ENCODE results near the gene NPTX1.

Gene NPTX1

DNA sequence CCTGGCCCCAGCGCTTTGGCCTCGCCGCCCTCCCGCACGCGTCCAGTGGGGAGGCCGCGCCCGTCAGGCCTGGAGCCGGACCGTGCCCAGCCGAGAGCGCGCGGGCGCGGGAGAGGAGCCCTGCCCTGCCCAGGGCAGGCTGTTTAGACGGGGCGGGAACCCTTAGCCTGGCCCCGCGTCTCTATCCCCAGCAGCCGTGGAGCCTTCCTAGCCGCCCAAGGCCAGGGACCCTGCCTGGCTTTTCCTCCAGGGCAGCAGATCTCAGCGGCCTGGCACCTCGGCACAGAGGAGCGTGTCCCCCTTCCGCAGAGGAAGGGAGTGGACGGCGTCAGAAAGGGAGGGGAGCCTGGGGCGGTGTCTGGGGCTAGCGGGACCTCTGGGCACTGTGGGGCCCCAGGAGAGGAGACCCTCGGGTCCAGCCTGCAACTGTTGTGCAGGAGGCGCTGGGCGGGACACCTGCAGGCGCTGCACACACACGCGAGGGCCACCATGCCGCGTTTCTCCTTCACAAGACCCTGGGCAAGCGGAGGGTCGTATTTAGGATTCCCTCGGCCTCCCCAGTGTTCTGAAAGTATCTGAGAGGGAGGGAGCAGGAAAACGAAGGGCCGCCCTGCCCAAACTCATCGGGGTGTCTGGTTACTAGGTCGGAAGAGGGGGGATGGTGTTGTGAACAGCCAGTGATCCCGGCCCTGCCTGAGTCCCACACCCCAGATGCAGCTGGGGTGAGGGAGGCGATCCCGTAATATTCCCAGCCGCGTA, 2.3 kb upstream of the NPTX1 start:
- DNase-seq (ENCODE audit: low spot score) = no peak

DNA sequence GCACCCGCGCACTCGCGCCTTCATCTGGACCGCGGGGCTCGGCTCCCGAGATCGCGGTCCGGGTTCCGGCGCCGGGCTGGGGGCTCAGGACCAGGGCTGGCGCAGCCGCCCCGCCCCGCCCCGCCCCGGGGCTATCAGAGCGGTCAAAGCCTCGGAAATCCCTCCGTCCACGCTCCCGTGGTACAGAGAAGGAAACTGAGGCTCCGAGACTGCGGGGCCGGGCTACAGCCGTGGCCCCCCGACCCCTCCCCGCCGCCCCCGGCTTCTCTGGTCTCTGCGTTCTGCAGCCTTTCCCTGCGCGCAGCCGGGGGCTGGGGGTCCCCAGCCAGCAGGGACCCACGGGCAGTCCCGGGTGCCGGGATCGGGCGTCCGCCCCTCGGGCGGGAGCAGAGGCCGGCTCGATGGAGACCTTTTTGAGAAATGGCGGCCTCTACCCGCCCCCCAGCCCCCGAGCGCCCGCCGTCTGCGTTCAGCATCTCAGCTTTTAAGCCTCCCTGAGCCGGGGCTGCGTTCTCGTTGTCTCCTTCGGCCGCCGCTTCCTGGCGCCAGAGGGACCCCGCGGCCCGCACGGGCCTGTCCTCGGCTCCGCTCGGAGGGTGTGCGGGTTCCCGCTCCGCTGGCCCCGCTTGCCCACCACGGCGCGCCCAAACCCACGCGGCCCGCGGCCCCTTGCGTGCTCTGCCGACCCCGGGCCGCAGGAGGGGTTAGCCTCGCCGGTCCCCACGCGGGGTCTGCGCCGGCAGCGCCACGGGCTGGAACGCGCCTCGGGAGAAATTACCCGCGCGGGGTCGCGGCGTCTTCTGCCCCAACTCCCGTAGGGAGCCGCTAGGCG, 1.5 kb upstream of the NPTX1 start:
- DNase-seq (ENCODE audit: low spot score) = no peak

- no peak for DNase-seq (ENCODE audit: low spot score)
These were observed 655 bp upstream of the NPTX1 start for GRCh38 chr17:80476877-80477646.

DNA sequence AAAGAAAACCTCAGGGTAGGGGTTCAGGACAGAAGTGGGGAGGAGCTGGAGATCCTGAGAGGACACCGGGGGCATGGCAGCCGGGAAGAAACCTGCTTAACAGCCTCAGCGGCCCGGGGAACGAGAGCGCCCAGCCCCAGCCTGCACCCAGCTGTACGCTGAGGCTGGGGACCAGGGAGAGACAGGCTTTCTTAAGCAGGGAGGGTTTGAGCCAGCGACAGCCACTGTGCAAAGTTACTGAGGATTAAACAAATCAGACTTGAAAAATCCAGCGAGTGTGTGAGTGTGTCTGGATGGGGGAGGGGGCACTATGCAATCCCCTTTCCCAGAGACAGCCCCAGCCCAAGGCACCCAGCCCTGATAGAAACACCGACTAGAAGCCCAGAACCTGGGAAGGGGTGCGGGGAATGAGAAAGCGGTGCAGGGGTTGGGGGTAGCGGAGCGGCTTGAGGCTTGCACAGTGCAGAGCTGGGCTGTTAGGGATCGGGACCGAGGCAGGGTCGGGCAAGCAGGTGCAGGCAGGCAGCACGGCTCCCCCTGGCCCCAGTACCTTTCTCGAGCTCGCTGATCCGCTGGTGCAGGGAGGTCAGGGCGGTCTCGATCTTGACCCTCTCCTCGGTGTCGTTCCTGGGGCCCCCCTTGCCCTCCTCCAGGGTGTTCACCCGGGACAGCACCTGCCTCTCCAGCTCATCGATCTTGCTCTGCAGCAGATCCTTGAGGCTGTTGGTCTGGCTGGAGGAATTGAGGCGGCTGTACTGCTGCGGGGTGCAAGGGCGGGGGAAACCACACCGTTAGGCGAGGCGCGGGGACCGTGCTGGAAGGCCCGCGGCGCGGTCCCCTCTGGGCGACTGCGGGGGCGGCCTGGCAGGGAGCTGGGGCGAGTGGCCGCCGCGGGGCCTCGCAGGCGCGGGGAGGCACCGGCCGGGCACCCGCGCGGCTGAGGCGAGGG, 1.2 kb downstream of the NPTX1 start:
- no peak for DNase-seq (ENCODE audit: low spot score)

DNA sequence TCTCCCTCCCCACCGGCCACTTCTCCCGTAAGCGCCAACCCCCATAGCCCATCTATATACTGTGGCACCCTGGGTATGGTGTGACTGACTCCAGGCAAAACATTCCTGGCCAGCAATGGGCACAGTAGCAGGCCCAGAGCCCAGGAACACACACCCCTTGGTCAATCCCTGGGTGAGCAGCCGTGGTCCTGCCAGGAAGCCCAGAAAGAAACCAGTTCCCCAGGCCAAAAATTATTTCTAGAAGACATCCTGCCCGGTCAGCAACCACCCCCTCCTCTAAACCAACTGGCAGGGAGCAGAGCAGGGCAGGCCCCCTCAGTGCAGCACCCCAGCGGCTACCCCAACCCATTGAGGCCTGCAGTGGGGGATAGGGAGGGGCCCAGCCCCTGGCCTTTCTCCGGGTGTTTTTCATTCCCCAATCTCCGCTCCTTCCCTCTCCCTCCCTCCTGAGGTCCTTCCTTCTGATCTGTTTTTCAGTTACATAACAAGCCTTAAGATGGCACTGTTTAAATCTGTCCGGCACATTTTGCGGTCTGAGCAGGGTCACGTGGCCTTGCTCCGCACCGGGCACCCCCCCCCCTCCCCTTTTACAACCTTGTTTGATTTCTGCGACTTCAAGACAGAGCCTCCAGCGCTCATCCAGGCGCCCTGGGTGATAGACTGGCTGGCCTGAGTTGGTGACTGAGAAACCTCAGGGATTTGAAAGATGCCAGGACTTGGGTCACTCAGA, 2.0 kb downstream of the NPTX1 start:
- DNase-seq (ENCODE audit: low spot score) = peak; percentile 55

GRCh38 chr17:80473701-80474100, 2.7 kb downstream of the NPTX1 start:
- no peak for DNase-seq (ENCODE audit: low spot score)

GRCh38 chr17:80472996-80473395, 3.4 kb downstream of the NPTX1 start:
- no peak for DNase-seq (ENCODE audit: low spot score)

DNA sequence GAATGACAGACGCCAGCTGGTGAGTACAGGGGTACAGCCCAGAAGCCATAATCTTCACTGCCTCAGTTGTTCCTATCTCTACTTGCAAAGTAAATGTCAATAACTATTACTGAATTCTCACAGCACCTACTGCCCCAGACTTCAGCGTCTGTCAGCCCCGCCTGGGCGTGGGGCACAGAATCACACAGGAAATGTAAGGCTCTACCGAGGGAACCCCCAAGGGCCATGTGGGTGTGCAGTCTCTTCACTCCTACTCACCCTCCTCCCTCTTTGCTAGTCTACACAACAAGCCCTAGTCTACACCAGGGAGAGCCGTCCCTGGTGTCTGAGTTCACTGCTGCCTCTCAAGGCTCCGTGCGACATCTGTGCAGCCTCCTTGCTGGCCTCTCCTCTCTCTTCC, 4.5 kb downstream of the NPTX1 start:
- no peak for DNase-seq (ENCODE audit: low spot score)

- DNase-seq (ENCODE audit: low spot score) = no peak
These were observed 5.8 kb downstream of the NPTX1 start for GRCh38 chr17:80470603-80471002.

DNA sequence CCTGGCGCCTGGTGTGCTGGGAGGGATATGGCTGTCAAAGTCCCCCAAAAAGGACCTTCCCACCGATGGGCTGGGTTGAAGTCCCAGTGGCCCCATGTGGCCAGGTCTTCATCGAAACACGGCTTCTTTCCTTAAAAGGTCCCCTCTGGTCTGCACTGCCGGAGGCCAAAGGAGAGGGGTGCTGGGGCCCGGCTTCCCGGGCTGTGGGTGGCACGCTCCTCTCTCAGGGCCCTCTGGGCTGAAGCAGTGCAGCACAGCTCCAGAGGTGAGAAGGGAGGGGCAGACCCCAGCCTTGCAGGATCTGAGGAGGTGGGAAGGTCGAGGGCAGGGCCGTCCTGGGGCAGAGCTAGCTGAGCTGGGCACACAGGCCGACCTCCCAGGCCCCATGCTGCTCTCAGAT, 6.7 kb downstream of the NPTX1 start:
- no peak for DNase-seq (ENCODE audit: low spot score)

GRCh38 chr17:80468781-80469493, 7.5 kb downstream of the NPTX1 start:
- no peak for DNase-seq (ENCODE audit: low spot score)

GRCh38 chr17:80468242-80468641, 8.2 kb downstream of the NPTX1 start:
- no peak for DNase-seq (ENCODE audit: low spot score)

- DNase-seq (ENCODE audit: low spot score) = no peak
These were observed 10.2 kb downstream of the NPTX1 start for GRCh38 chr17:80466188-80466705.

DNA sequence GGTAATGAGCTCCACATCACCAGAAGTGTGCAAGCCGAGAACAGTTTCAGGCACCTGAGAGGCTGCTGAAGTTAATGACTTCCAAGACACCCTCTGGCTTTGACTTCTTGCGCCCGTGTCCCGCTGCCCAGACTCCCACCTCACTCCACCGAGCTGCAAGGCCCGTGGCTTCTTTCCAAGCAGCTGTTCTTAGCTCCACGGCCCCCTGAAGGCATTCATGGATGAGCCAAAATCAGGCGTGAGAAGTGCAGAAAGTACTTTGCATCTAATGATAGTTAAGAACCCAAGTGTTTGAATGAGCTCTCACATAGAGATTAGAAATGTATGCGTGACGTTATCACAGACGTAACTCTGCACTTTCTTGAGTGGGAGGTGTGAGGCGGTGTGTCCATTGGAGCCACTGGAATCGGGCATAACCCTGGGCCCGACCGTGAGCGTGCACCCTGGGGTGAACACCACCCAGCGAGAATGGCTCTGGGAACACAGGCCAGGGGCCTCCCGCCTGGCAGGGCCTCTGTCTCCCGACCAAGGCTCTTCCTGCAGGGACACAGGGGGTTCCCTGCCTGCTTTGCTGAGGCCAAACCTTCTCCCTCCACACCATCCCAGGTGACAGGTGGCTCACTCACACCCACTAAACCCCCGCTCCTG, 11.0 kb downstream of the NPTX1 start:
- DNase-seq (ENCODE audit: low spot score) = no peak

- no peak for DNase-seq (ENCODE audit: low spot score)
These were observed 11.9 kb downstream of the NPTX1 start for GRCh38 chr17:80464486-80464885.

DNA sequence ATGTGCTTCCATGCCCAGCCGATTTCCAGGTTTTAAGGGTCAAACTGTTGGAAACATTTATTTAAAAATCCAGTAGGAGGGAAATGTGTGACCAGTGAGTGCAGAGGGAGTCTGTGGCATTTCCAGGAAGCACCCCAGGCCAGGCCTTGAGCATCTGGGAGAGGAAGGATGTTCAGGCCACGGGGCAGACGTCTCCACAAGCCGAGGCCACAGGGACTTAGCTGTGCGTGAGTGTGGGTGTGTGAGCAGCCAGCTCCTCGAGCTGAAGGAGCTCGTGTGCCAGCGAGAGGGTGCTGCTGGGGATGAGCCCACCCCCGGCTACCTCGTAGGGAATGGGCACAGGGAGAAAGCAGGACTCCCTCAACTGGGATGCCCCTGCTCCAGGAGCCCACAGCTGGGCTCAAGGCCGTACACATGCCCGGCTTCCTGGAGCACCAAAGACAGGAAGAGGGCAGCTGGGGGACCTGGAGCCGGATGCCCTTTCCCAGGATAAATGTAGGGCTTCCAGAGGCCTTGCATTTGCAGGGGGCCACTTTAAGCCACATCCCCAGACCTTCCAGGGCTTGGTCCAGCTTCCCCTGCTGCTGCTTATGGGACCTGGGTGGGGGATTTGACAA, 12.5 kb downstream of the NPTX1 start:
- no peak for DNase-seq (ENCODE audit: low spot score)

GRCh38 chr17:80461528-80462160, 14.8 kb downstream of the NPTX1 start:
- no peak for DNase-seq (ENCODE audit: low spot score)

DNA sequence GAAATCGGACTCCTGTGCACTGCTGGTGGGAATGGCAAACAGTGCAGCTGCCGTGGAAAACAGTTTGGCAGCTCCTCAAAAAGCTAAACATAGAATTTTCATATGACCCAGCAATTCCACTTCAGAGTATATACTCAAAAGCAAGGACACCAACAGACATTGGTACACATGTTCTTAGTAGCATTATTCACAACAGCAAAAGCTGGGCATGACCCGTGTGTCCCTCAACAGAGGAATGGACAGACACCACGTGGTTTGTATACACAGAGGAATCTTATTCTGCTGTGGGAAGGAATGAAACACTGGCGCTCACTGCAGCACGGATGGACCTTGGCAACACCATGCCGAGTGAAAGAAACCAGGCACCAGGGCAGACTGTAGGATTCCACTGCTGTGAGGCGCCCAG, 16.0 kb downstream of the NPTX1 start:
- DNase-seq (ENCODE audit: low spot score) = no peak

All from SW480 (cell line).